Activated T-cell treated with anti-CD3 and anti-CD28 coated beads for 24 hours (primary cell): ENCODE results near the gene NOX3.

Experiments
- DNase-seq: peaks from one replicate; pipeline ENCODE4 v3.0.0-alpha.2; 2020; ENCODE audit warnings: low read depth

Gene NOX3

GRCh38 chr6:155399745-155400653, 55.6 kb downstream of the NOX3 start:
- DNase-seq = no peak

GRCh38 chr6:155399062-155399744, 56.4 kb downstream of the NOX3 start:
- DNase-seq = no peak

GRCh38 chr6:155398701-155399061, 57.0 kb downstream of the NOX3 start:
- DNase-seq = no peak

GRCh38 chr6:155398221-155398620, 57.4 kb downstream of the NOX3 start:
- DNase-seq = no peak

GRCh38 chr6:155397172-155397705, 58.4 kb downstream of the NOX3 start:
- no peak for DNase-seq

GRCh38 chr6:155396605-155397004, 59.0 kb downstream of the NOX3 start:
- no peak for DNase-seq

GRCh38 chr6:155395339-155395738, 60.3 kb downstream of the NOX3 start:
- no peak for DNase-seq

- DNase-seq = no peak
Observed at GRCh38 chr6:155389130-155389529, 66.5 kb downstream of the NOX3 start.

- no peak for DNase-seq
Observed at GRCh38 chr6:155388591-155388990, 67.0 kb downstream of the NOX3 start.

- DNase-seq = no peak
Observed at GRCh38 chr6:155387481-155387880, 68.2 kb downstream of the NOX3 start.

GRCh38 chr6:155384321-155384952, 71.2 kb downstream of the NOX3 start:
- DNase-seq = no peak

- DNase-seq = no peak
Observed at GRCh38 chr6:155383913-155384312, 71.7 kb downstream of the NOX3 start.

- DNase-seq = no peak
Observed at GRCh38 chr6:155382338-155382685, 73.3 kb downstream of the NOX3 start.

- no peak for DNase-seq
Observed at GRCh38 chr6:155381673-155382337, 73.8 kb downstream of the NOX3 start.

GRCh38 chr6:155380666-155381332, 74.8 kb downstream of the NOX3 start:
- DNase-seq = no peak

- DNase-seq = no peak
Observed at GRCh38 chr6:155378724-155379123, 76.9 kb downstream of the NOX3 start.

GRCh38 chr6:155378276-155378675, 77.4 kb downstream of the NOX3 start:
- no peak for DNase-seq

GRCh38 chr6:155377061-155377460, 78.6 kb downstream of the NOX3 start:
- no peak for DNase-seq

GRCh38 chr6:155375801-155376200, 79.8 kb downstream of the NOX3 start:
- no peak for DNase-seq

GRCh38 chr6:155374681-155375080, 81.0 kb downstream of the NOX3 start:
- no peak for DNase-seq

GRCh38 chr6:155373276-155373675, 82.4 kb downstream of the NOX3 start:
- DNase-seq = no peak

- DNase-seq = no peak
Observed at GRCh38 chr6:155372256-155372655, 83.4 kb downstream of the NOX3 start.
